ENCODE measurements around the gene CHMP6. TPM values are rescaled to one million over a fixed set of nuclear protein-coding genes. Genes with fewer than 3 reads are reported as not detected.

CHMP6 gene
- total and polyA plus RNA-seq, 9 of the 15 experiments (the other 6 are each of a cell fraction or from before 2014, with no cell fraction given) = 0.25 to 30.4 (median 13.4) TPM

DNA sequence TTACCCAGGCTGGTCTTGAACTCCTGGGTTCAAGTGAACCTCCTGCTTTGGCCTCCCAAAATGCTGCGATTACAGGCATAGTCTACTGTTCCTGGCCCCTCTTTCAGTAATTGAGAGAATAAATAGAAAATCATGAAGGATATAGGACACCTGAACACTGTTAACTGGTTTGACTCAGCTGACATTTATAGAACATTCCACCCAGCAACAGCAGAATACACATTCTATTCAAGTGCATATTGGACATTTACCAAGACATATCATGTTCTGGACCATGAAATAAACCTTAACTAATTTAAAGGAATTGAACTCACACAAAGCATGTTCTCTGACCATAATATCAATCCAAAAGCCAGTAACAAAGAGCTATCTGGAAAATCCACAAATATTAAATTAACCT lies 23.5 kb downstream of the CHMP6 start (continued):
- TF ChIP-seq, protein P1, sequence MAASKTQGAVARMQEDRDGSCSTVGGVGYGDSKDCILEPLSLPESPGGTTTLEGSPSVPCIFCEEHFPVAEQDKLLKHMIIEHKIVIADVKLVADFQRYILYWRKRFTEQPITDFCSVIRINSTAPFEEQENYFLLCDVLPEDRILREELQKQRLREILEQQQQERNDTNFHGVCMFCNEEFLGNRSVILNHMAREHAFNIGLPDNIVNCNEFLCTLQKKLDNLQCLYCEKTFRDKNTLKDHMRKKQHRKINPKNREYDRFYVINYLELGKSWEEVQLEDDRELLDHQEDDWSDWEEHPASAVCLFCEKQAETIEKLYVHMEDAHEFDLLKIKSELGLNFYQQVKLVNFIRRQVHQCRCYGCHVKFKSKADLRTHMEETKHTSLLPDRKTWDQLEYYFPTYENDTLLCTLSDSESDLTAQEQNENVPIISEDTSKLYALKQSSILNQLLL (CRISPR knock-in tag; IDR thresholded peaks at IDR 0.05; ENCODE audit: borderline replicate concordance) = no peak
- TF ChIP-seq, protein P2, sequence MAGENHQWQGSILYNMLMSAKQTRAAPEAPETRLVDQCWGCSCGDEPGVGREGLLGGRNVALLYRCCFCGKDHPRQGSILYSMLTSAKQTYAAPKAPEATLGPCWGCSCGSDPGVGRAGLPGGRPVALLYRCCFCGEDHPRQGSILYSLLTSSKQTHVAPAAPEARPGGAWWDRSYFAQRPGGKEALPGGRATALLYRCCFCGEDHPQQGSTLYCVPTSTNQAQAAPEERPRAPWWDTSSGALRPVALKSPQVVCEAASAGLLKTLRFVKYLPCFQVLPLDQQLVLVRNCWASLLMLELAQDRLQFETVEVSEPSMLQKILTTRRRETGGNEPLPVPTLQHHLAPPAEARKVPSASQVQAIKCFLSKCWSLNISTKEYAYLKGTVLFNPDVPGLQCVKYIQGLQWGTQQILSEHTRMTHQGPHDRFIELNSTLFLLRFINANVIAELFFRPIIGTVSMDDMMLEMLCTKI (IDR thresholded peaks at IDR 0.05; ENCODE audit: partially characterized antibody) = no peak
- no peak for TF ChIP-seq ZNF239 (CRISPR knock-in tag; IDR thresholded peaks at IDR 0.05)

DNA sequence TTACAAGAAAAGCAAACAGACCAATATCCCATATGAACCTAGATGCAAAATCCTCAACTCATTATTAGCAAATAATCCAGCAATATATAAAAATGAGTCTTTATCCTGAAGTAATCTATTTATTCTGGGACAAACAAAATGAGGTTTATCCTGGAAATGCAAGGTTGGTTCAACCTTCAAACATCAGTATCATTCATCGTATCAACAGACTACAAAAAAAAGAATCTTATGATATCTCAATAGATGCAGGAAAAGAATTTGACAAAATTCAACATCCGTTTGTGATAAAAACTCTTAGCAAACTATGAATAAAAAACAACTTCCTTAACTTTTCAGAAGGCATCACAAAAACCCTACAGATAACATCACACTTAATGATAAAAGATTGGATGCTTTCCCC lies 24.9 kb downstream of the CHMP6 start:
- H2AFZ ChIP-seq (ENCODE audit: low read depth, low read length) = no peak overlapping the region
- no peak overlapping the region for H3K9ac ChIP-seq (ENCODE audit: insufficient read depth in 1 of 2, low read depth in 2 of 2, low read length in 2 of 2)
- ChIA-PET CTCF (ENCODE audit: low intra/inter-chr PET ratio) (no interaction called here), POLR2A (interaction anchor here (0.8 kb wide), 2 partner anchors 13 to 20 kb away, joined by 3 read pairs; no protein-coding TSS in a partner anchor)
- no peaks in the 10 kb centered on the region for H4K20me1 ChIP-seq (replicated peaks; ENCODE audit: control insufficient read depth, insufficient read depth, low read length)
- BruUV-seq (replicated peaks) = no TSS peak
- H3K9me1 ChIP-seq (ENCODE audit: control insufficient read depth, insufficient read depth, low read length) = no peaks in the 10 kb centered on the region
- in situ Hi-C loops (cut with MboI) (no loop called here), intact Hi-C loops (cut with micrococcal nuclease) (loop anchor here (5.0 to 10.0 kb wide), 2 partner anchors 81 to 218 kb away; partner anchors contain the start of genes NDUFAF8 and TEPSIN)
- peaks cover 21% of the 10 kb centered on the region; the same call in 2 of the 3 replicates for H3K79me2 ChIP-seq (ENCODE audit: control insufficient read depth, insufficient read depth, low read length)
- ATAC-seq (no peak), DNase-seq (ENCODE audit: extremely low read depth in 1 of 4, low spot score in 3 of 4) (no peak), FAIRE-seq (no peak)
- no peak overlapping the region for H3K4me2 ChIP-seq (ENCODE audit: insufficient read depth, low read length)
- H3K27ac ChIP-seq (ENCODE audit: extremely low read depth, low read depth, low read length) = no peak overlapping the region
- H3K4me3 ChIP-seq = no peak overlapping the region
- no peaks in the 10 kb centered on the region for H3K27me3 ChIP-seq (ENCODE audit: control insufficient read depth in 2 of 2, insufficient read depth in 2 of 2, low read length in 2 of 2)
- H3K9me3 ChIP-seq (replicated peaks; ENCODE audit: control insufficient read depth, insufficient read depth, low read depth, low read length) = peaks cover 8% of the 10 kb centered on the region
- H3K36me3 ChIP-seq (ENCODE audit: control insufficient read depth, insufficient read depth, low read length) = no peaks in the 10 kb centered on the region; the same call in 2 of the 3 replicates
- WGBS (ENCODE audit: insufficient coverage, low coverage, missing lambda C conversion rate) = 77% methylated on average over 2 of the region's 2 CpGs
- H3K4me1 ChIP-seq (replicated peaks in 1 of 2; ENCODE audit: control insufficient read depth in 2 of 2, insufficient read depth in 2 of 2, low read length in 2 of 2) = peaks cover 36 to 48% of the 10 kb centered on the region in 2 experiments
- TF ChIP-seq CHD1 (IDR thresholded peaks at IDR 0.05; ENCODE audit: low read length) (no peak), POLR2G (IDR thresholded peaks at IDR 0.05; ENCODE audit: low read depth, low read length) (no peak), ZNF445 (CRISPR knock-in tag; IDR thresholded peaks at IDR 0.05; ENCODE audit: low read depth) (peak; percentile 60; the same call in 1 of the 2 replicates), ZNF324 (CRISPR knock-in tag; IDR thresholded peaks at IDR 0.05) (peak; percentile 100), CBX5 (IDR thresholded peaks at IDR 0.05; ENCODE audit: borderline replicate concordance, low read depth) (peak; percentile 66; the same call in 1 of the 2 replicates), TRIM28 (IDR thresholded peaks at IDR 0.05) (peak; percentile 89), CBX1 (IDR thresholded peaks at IDR 0.05; ENCODE audit: low read depth) (peak; percentile 31; the same call in 1 of the 2 replicates), EWSR1 (IDR thresholded peaks at IDR 0.05; ENCODE audit: borderline replicate concordance, low read depth, partially characterized antibody) (no peak)
- TF ChIP-seq, protein P3, sequence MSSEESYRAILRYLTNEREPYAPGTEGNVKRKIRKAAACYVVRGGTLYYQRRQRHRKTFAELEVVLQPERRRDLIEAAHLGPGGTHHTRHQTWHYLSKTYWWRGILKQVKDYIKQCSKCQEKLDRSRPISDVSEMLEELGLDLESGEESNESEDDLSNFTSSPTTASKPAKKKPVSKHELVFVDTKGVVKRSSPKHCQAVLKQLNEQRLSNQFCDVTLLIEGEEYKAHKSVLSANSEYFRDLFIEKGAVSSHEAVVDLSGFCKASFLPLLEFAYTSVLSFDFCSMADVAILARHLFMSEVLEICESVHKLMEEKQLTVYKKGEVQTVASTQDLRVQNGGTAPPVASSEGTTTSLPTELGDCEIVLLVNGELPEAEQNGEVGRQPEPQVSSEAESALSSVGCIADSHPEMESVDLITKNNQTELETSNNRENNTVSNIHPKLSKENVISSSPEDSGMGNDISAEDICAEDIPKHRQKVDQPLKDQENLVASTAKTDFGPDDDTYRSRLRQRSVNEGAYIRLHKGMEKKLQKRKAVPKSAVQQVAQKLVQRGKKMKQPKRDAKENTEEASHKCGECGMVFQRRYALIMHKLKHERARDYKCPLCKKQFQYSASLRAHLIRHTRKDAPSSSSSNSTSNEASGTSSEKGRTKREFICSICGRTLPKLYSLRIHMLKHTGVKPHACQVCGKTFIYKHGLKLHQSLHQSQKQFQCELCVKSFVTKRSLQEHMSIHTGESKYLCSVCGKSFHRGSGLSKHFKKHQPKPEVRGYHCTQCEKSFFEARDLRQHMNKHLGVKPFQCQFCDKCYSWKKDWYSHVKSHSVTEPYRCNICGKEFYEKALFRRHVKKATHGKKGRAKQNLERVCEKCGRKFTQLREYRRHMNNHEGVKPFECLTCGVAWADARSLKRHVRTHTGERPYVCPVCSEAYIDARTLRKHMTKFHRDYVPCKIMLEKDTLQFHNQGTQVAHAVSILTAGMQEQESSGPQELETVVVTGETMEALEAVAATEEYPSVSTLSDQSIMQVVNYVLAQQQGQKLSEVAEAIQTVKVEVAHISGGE (CRISPR knock-in tag; IDR thresholded peaks at IDR 0.05) = no peak
- TF ChIP-seq, protein P4, sequence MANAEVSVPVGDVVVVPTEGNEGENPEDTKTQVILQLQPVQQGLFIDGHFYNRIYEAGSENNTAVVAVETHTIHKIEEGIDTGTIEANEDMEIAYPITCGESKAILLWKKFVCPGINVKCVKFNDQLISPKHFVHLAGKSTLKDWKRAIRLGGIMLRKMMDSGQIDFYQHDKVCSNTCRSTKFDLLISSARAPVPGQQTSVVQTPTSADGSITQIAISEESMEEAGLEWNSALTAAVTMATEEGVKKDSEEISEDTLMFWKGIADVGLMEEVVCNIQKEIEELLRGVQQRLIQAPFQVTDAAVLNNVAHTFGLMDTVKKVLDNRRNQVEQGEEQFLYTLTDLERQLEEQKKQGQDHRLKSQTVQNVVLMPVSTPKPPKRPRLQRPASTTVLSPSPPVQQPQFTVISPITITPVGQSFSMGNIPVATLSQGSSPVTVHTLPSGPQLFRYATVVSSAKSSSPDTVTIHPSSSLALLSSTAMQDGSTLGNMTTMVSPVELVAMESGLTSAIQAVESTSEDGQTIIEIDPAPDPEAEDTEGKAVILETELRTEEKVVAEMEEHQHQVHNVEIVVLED (CRISPR knock-in tag; IDR thresholded peaks at IDR 0.05) = no peak
